HL-60/S4 treated with phorbol 12-myristate 13-acetate at 8.2 ng/mL for 4 days and 3 days (cell line): ENCODE measurements around the gene ABCC4.

ENCODE experiments used
- in situ Hi-C: fragments of 300-500 bp; cut with MboI; formaldehyde crosslinking; loops from 2 replicates; pipeline ENCODE4 v1.15.0; 2022; ENCODE audit warnings: low sequenced_read_pairs

Gene ABCC4

GRCh38 chr13:95003019-95003813, 298.0 kb downstream of the ABCC4 start:
- in situ Hi-C loops, result no loop called here

- in situ Hi-C loops, result no loop called here
Measured at GRCh38 chr13:95002126-95002525, 299.1 kb downstream of the ABCC4 start.

GRCh38 chr13:94999871-95000270, 301.4 kb downstream of the ABCC4 start:
- in situ Hi-C loops, result no loop called here

- in situ Hi-C loops, result no loop called here
Measured at GRCh38 chr13:94997126-94997525, 304.1 kb downstream of the ABCC4 start.

GRCh38 chr13:94996445-94996844, 304.8 kb downstream of the ABCC4 start:
- in situ Hi-C loops, result no loop called here

- in situ Hi-C loops, result no loop called here
Measured at GRCh38 chr13:94994506-94994905, 306.7 kb downstream of the ABCC4 start.

GRCh38 chr13:94993616-94994015, 307.6 kb downstream of the ABCC4 start:
- in situ Hi-C loops, result no loop called here

GRCh38 chr13:94992036-94992960, 309.0 kb downstream of the ABCC4 start:
- in situ Hi-C loops, result no loop called here

GRCh38 chr13:94988654-94989053, 312.6 kb downstream of the ABCC4 start:
- in situ Hi-C loops, result no loop called here

GRCh38 chr13:94987869-94988268, 313.4 kb downstream of the ABCC4 start:
- in situ Hi-C loops, result no loop called here

- in situ Hi-C loops, result no loop called here
Measured at GRCh38 chr13:94987081-94987480, 314.2 kb downstream of the ABCC4 start.

GRCh38 chr13:94984958-94985357, 316.3 kb downstream of the ABCC4 start:
- in situ Hi-C loops, result no loop called here

GRCh38 chr13:94978516-94978915, 322.7 kb downstream of the ABCC4 start:
- in situ Hi-C loops, result no loop called here

GRCh38 chr13:94974015-94974951, 327.0 kb downstream of the ABCC4 start:
- in situ Hi-C loops, result no loop called here

GRCh38 chr13:94972262-94972661, 329.0 kb downstream of the ABCC4 start:
- in situ Hi-C loops, result no loop called here
